Measurements from ENCODE around the gene LARGE2.

DNA sequence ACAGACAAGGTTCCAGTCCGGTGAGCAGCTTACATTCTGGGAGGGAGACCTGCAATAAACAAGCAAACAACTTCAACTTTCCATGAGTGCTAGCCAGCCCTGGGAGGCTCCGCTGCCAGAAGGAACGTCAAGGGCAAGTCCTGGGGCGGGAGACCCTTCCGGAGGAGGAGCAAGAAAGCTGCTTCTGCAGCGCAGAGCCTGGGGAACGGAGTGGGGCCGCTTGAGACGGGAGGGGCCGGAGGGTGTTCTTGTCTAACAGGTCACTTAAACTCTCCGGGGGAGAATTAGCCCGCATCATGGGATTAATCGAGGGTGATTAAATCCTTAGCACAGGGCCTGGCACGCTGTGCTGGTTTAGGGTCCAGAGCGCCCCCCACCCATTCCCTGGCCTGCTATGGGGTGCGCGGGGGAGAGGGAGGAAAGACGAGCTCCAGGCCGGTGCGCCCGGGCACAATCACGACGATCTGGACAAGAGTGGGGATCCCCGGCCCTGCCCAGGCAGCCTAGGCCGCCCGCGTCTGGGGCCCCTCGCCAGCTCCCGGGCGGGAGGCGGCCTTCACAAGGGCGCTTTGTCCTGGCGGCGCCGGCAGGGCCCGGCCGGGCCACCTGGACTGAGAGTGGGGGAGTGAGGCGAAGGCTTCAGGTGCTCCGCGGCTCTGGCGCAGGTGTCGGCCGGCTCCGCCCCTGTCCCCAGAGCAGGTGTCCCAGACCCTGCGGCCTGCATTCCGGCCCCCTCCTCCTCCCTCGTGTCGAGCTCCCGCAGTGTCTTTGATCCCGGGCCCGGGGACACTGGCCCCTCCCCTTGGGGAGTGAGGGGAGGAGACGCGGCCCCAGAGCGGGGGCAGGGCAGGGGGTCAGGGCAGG lies 663 bp upstream of the LARGE2 start:
- TF ChIP-seq EZH2phosphoT487 (IDR thresholded peaks at IDR 0.05; ENCODE audit: insufficient read depth, low read depth), result no peak
- no peak for TF ChIP-seq EZH2 (IDR thresholded peaks at IDR 0.05; ENCODE audit: insufficient read depth, poor library complexity, severe bottlenecking)

Measured in GM23248 (cell line).